HG03354 (cell line): ENCODE measurements around the gene TUBGCP3.
"Not testable (repeated sequence)": the region's sequence is repeated elsewhere in the genome, so short reads cannot be mapped to it uniquely, and the experiment has no call there.

Source experiments
- ATAC-seq: cut with Tn5 transposase; IDR thresholded peaks from one replicate; pipeline ENCODE4 v1.9.1; 2021; ENCODE audit warnings: mild to moderate bottlenecking; ENCODE audit not compliant: unreplicated experiment, poor library complexity, severe bottlenecking

TUBGCP3 gene

GRCh38 chr13:112587764-112588489 lies at the start of gene TUBGCP3:
Gene TUBGCP3 (minus strand): TSS chr13:112588153. CDS start chr13:112587980, 173 bp downstream.
- peak; percentile 81 for ATAC-seq

- ATAC-seq = no peak
Measured at GRCh38 chr13:112637017-112637801, 49.3 kb upstream of the TUBGCP3 start.

- ATAC-seq = no peak
Measured at GRCh38 chr13:112636401-112636975, 48.5 kb upstream of the TUBGCP3 start.

GRCh38 chr13:112635323-112635722 lies 47.4 kb upstream of the TUBGCP3 start:
- ATAC-seq = no peak

- ATAC-seq = no peak
Measured at GRCh38 chr13:112634102-112634501, 46.1 kb upstream of the TUBGCP3 start.

GRCh38 chr13:112630226-112630625 lies 42.3 kb upstream of the TUBGCP3 start:
- ATAC-seq = not testable (repeated sequence)

- no peak for ATAC-seq
Measured at GRCh38 chr13:112629161-112629560, 41.2 kb upstream of the TUBGCP3 start.

- ATAC-seq = not testable (repeated sequence)
Measured at GRCh38 chr13:112627613-112628012, 39.7 kb upstream of the TUBGCP3 start.

GRCh38 chr13:112627161-112627560 lies 39.2 kb upstream of the TUBGCP3 start:
- no peak for ATAC-seq

GRCh38 chr13:112626761-112627160 lies 38.8 kb upstream of the TUBGCP3 start:
- ATAC-seq = no peak

GRCh38 chr13:112626124-112626523 lies 38.2 kb upstream of the TUBGCP3 start:
- ATAC-seq = no peak

GRCh38 chr13:112625698-112626097 lies 37.7 kb upstream of the TUBGCP3 start:
- no peak for ATAC-seq

- no peak for ATAC-seq
Measured at GRCh38 chr13:112624602-112625430, 36.9 kb upstream of the TUBGCP3 start.

GRCh38 chr13:112624040-112624439 lies 36.1 kb upstream of the TUBGCP3 start:
- ATAC-seq = no peak

GRCh38 chr13:112623051-112623711 lies 35.2 kb upstream of the TUBGCP3 start:
- ATAC-seq = no peak

GRCh38 chr13:112622375-112622774 lies 34.4 kb upstream of the TUBGCP3 start:
- no peak for ATAC-seq

- no peak for ATAC-seq
Measured at GRCh38 chr13:112619730-112620631, 32.0 kb upstream of the TUBGCP3 start.

GRCh38 chr13:112618501-112618900 lies 30.5 kb upstream of the TUBGCP3 start:
- ATAC-seq = no peak
